K562 (cell line): ENCODE measurements around the gene CHCHD1. TPM values are rescaled to one million over a fixed set of nuclear protein-coding genes. Genes with fewer than 3 reads are reported as not detected.

Experiments used
- ATAC-seq: fragments of 200-7000 bp; cut with Tn5 transposase; 3 replicates; pipeline ENCODE4 v1.9.1; 2020; ENCODE audit warnings: moderate library complexity
- BruUV-seq: library from RNA; stranded (reverse); fragments of 400-500 nt; replicated peaks from 2 replicates; lab custom pipeline; 2021; lab: Mats Ljungman, UMichigan
- CTCF ChIA-PET: fragments of 300-600 bp; formaldehyde crosslinking; extraction: SDS; loops from one replicate; lab custom pipeline; 2021; ENCODE audit warnings: low intra/inter-chr PET ratio; lab: Yijun Ruan, JAX
- POLR2A ChIA-PET: fragments of 300-600, 350-650 bp; sonication (Branson Sonifier 250); formaldehyde crosslinking; extraction: SDS; loops from one replicate; lab custom pipeline; 2021; ENCODE audit warnings: antibody characterized with exemption, inconsistent platforms; lab: Yijun Ruan, JAX
- DNase-seq, 4 experiments: peaks; one replicate each; pipeline versions ENCODE4 v3.0.0 to v3.0.0-alpha.2; 2011 to 2018; ENCODE audit warnings: low spot score in 3 of 4, mixed read lengths in 3 of 4; ENCODE audit errors: extremely low read depth in 1 of 4
- FAIRE-seq: peaks from 2 replicates; lab custom pipeline; 2011; peaks lifted over from hg19 to GRCh38; lab: Jason Lieb, UNC
- H2AFZ ChIP-seq: 2 replicates; pipeline ENCODE4 v1.6.0; 2011; ENCODE audit warnings: low read depth, low read length, control low read depth, inconsistent platforms
- H3K27ac ChIP-seq: fragments of 200-600 bp; 3 replicates; pipeline ENCODE4 v1.8.0; 2011; ENCODE audit warnings: low read depth, mild to moderate bottlenecking, control low read depth, inconsistent platforms, low read length, moderate library complexity, mixed read lengths; ENCODE audit errors: extremely low read depth
- H3K27me3 ChIP-seq, 2 experiments: fragments of 300-600 bp in 1 of 2; 2 replicates in 1 of 2; 3 replicates in 1 of 2; pipeline versions ENCODE4 v1.6.0 to v1.8.0; 2011; ENCODE audit warnings: inconsistent platforms in 2 of 2, low read length in 2 of 2, mild to moderate bottlenecking in 1 of 2, mixed read lengths in 1 of 2, moderate library complexity in 1 of 2; ENCODE audit not compliant: control insufficient read depth in 2 of 2, insufficient read depth in 2 of 2
- H3K36me3 ChIP-seq: fragments of 300-600 bp; 3 replicates; pipeline ENCODE4 v1.8.0; 2011; ENCODE audit warnings: mild to moderate bottlenecking, low read length, inconsistent platforms; ENCODE audit not compliant: control insufficient read depth, insufficient read depth
- H3K4me1 ChIP-seq, 2 experiments: fragments of 200-600 bp in 1 of 2; replicated peaks in 1 of 2; 2 replicates in 1 of 2; 3 replicates in 1 of 2; pipeline versions ENCODE4 v1.5.1 to v1.8.0; 2011; ENCODE audit warnings: inconsistent platforms in 2 of 2, low read length in 2 of 2, mild to moderate bottlenecking in 1 of 2, mixed read lengths in 1 of 2, moderate library complexity in 1 of 2; ENCODE audit not compliant: control insufficient read depth in 2 of 2, insufficient read depth in 2 of 2
- H3K4me2 ChIP-seq: 2 replicates; pipeline ENCODE4 v1.6.1; 2011; ENCODE audit warnings: low read length, control low read depth, inconsistent platforms, mixed read lengths; ENCODE audit not compliant: insufficient read depth
- H3K4me3 ChIP-seq: fragments of 200-600 bp; sonication (generic), shearing (Covaris generic); 2 replicates; pipeline ENCODE4 v1.5.1; 2016; ENCODE audit warnings: control low read depth, inconsistent platforms
- H3K79me2 ChIP-seq: fragments of 200-600 bp; 3 replicates; pipeline ENCODE4 v1.8.0; 2011; ENCODE audit warnings: low read length, inconsistent platforms; ENCODE audit not compliant: control insufficient read depth, insufficient read depth
- H3K9ac ChIP-seq, 2 experiments: 2 replicates each; pipeline versions ENCODE4 v1.6.0 to v1.6.1; 2011; ENCODE audit warnings: low read depth in 2 of 2, low read length in 2 of 2, control low read depth in 1 of 2, inconsistent platforms in 1 of 2, mild to moderate bottlenecking in 1 of 2, mixed read lengths in 1 of 2; ENCODE audit not compliant: insufficient read depth in 1 of 2
- H3K9me1 ChIP-seq: one replicate; pipeline ENCODE4 v1.6.0; 2011; ENCODE audit warnings: inconsistent platforms, mild to moderate bottlenecking, low read length, moderate library complexity; ENCODE audit not compliant: control insufficient read depth, insufficient read depth
- H3K9me3 ChIP-seq: replicated peaks from 2 replicates; pipeline ENCODE4 v1.5.1; 2011; ENCODE audit warnings: low read depth, low read length, inconsistent platforms; ENCODE audit not compliant: control insufficient read depth, insufficient read depth
- H4K20me1 ChIP-seq: replicated peaks from 2 replicates; pipeline ENCODE4 v1.6.1; 2011; ENCODE audit warnings: low read length, inconsistent platforms, mixed read lengths; ENCODE audit not compliant: control insufficient read depth, insufficient read depth
- FOXJ3 ChIP-seq: sonication (generic); formaldehyde crosslinking; IDR thresholded peaks from 2 replicates; pipeline ENCODE4 v1.4.0; 2020; ENCODE audit warnings: mild to moderate bottlenecking, missing genetic modification reagents
- GTF2A2 ChIP-seq: IDR thresholded peaks from 2 replicates; pipeline ENCODE4 v1.6.1; 2016; ENCODE audit warnings: mild to moderate bottlenecking, missing genetic modification characterization, missing compliant biosample characterization
- HLTF ChIP-seq: fragments of 450-650 bp; IDR thresholded peaks from 2 replicates; pipeline ENCODE4 v1.6.1; 2016
- HMG20B ChIP-seq: fragments of 250-450 bp; sonication (Bioruptor Pico); IDR thresholded peaks from 2 replicates; pipeline ENCODE4 v1.5.0; 2021; ENCODE audit warnings: mild to moderate bottlenecking
- IRF2 ChIP-seq: sonication (generic); formaldehyde crosslinking; IDR thresholded peaks from 2 replicates; pipeline ENCODE4 v1.8.1; 2022; ENCODE audit warnings: mild to moderate bottlenecking, missing genetic modification reagents
- KAT7 ChIP-seq: sonication (generic); formaldehyde crosslinking; IDR thresholded peaks from 2 replicates; pipeline ENCODE4 v1.8.0; 2022; ENCODE audit warnings: missing genetic modification reagents, mild to moderate bottlenecking, borderline replicate concordance
- MAFG ChIP-seq: fragments of 450-650 bp; conservative IDR thresholded peaks from 2 replicates; pipeline ENCODE4 v1.6.1; 2016; ENCODE audit warnings: missing genetic modification characterization, missing compliant biosample characterization
- MEF2A ChIP-seq: IDR thresholded peaks from 2 replicates; pipeline ENCODE4 v1.6.1; 2011; ENCODE audit warnings: low read depth, mild to moderate bottlenecking, low read length, moderate library complexity; ENCODE audit not compliant: control insufficient read depth
- NEUROD1 ChIP-seq: fragments of 150-350 bp; IDR thresholded peaks from 2 replicates; pipeline ENCODE4 v1.6.1; 2014; ENCODE audit warnings: borderline replicate concordance, low read length, low read depth; ENCODE audit not compliant: partially characterized antibody
- NFE2L1 ChIP-seq: fragments of 450-650 bp; IDR thresholded peaks from 2 replicates; pipeline ENCODE4 v1.6.1; 2016; ENCODE audit warnings: missing genetic modification characterization, low read depth, mild to moderate bottlenecking, missing compliant biosample characterization, moderate library complexity, borderline replicate concordance
- NFIC ChIP-seq: fragments of 450-650 bp; IDR thresholded peaks from 2 replicates; pipeline ENCODE4 v1.6.1; 2017; ENCODE audit warnings: mild to moderate bottlenecking, inconsistent platforms
- NR2C2 ChIP-seq, 2 experiments: fragments of 200-800 bp in 1 of 2; sonication (Bioruptor generic) in 1 of 2; sonication (generic) in 1 of 2; formaldehyde crosslinking in 1 of 2; IDR thresholded peaks; 2 replicates each; pipeline versions ENCODE4 v1.6.1 to v1.8.0; 2016 to 2022; ENCODE audit warnings: mild to moderate bottlenecking in 1 of 2, missing compliant biosample characterization in 1 of 2, missing genetic modification characterization in 1 of 2, missing genetic modification reagents in 1 of 2
- PHB ChIP-seq: fragments of 250-450 bp; sonication (Bioruptor Pico); IDR thresholded peaks from 2 replicates; pipeline ENCODE4 v1.5.0; 2021
- PPARD ChIP-seq: fragments of 250-450 bp; sonication (Bioruptor Pico); IDR thresholded peaks from 2 replicates; pipeline ENCODE4 v1.8.0; 2022; ENCODE audit warnings: inconsistent platforms, mild to moderate bottlenecking, moderate library complexity
- SAFB ChIP-seq: fragments of 200-400 bp; formaldehyde crosslinking; IDR thresholded peaks from 2 replicates; pipeline ENCODE4 v1.6.1; 2017; ENCODE audit warnings: low read depth, low read length, borderline replicate concordance
- TGIF2 ChIP-seq: sonication (generic); formaldehyde crosslinking; IDR thresholded peaks from 2 replicates; pipeline ENCODE4 v1.8.1; 2022; ENCODE audit warnings: mild to moderate bottlenecking, missing genetic modification reagents, moderate library complexity
- ZNF282 ChIP-seq: sonication (generic); formaldehyde crosslinking; IDR thresholded peaks from 2 replicates; pipeline ENCODE4 v1.8.1; 2023; ENCODE audit warnings: missing genetic modification reagents
- ZNF609 ChIP-seq: sonication (generic); formaldehyde crosslinking; IDR thresholded peaks from 2 replicates; pipeline ENCODE4 v1.8.1; 2023; ENCODE audit warnings: missing genetic modification reagents, mild to moderate bottlenecking, borderline replicate concordance
- WGBS: fragments of 100-300 bp; shearing (Covaris generic); methylation state at CpG from one replicate; pipeline ENCODE4 v1.1.6; 2016; ENCODE audit warnings: low coverage, mixed read lengths; ENCODE audit not compliant: insufficient coverage; ENCODE audit errors: missing lambda C conversion rate; 5-methylcytosine and 5-hydroxymethylcytosine counted together
- in situ Hi-C: fragments of 300-500 bp; cut with MboI; formaldehyde crosslinking; loops from 4 replicates; pipeline ENCODE4 v1.15.0; 2018; ENCODE audit warnings: inconsistent platforms, mixed read lengths
- intact Hi-C: fragments of 100-400 bp; cut with micrococcal nuclease; formaldehyde crosslinking; loops from 2 replicates; pipeline ENCODE4 v1.14.2; 2022
- polyA plus RNA-seq, 8 experiments: library from polyadenylated mRNA; depleted of rRNA in 4 of 8; stranded (reverse) in 5 of 8; unstranded in 3 of 8; fragments of >200 nt; fragmentation: Nextera tagmentation in 2 of 8; fragmentation: Illumina TruSeq in 1 of 8; extraction: Ambion mirVana in 2 of 8; extraction: Trizol in 1 of 8; gene quantifications; 2 replicates each; pipeline versions ENCODE4 v1.2.1 to v1.2.3, GENCODE V29; 2011 to 2014; ENCODE audit warnings: inconsistent platforms in 1 of 8, missing spikeins in 1 of 8
- total RNA-seq, 7 experiments: library from RNA; depleted of rRNA in 6 of 7; stranded (reverse); fragments of >200 nt in 6 of 7; fragmentation: Illumina TruSeq in 2 of 7; extraction: Trizol in 2 of 7; gene quantifications; 2 replicates each; pipeline versions ENCODE4 v1.2.1 to v1.2.3, GENCODE V29; 2011 to 2021; ENCODE audit warnings: low replicate concordance in 1 of 7

Gene CHCHD1
- total and polyA plus RNA-seq, 9 of the 15 experiments (the other 6 are each of a cell fraction or from before 2014, with no cell fraction given): 52.9 to 126 (median 83.4) TPM

- H2AFZ ChIP-seq: peak overlapping the region; percentile 94
- no peaks in the 10 kb centered on the region for H3K27me3 ChIP-seq
- 0% methylated on average over 53 of the region's 63 CpGs for WGBS
- ATAC-seq (peak; percentile 57), DNase-seq (peak; percentile 65 to 87 (median 70)), FAIRE-seq (peak; percentile 26)
- no peaks in the 10 kb centered on the region for H3K9me1 ChIP-seq
- H3K9me3 ChIP-seq: no peaks in the 10 kb centered on the region
- CTCF ChIA-PET: no interaction called here
- POLR2A ChIA-PET: interaction anchor here (0.7 to 3.0 kb wide), 5 partner anchors 8 to 69 kb away, joined by 3 to 50 read pairs (median 3); no protein-coding TSS in a partner anchor
- H3K4me1 ChIP-seq: peaks cover 30 to 48% of the 10 kb centered on the region in 2 experiments
- peak overlapping the region; percentile 80 for H3K4me2 ChIP-seq
- peaks cover 13% of the 10 kb centered on the region for H3K79me2 ChIP-seq
- no TSS peak for BruUV-seq
- in situ Hi-C loops (no loop called here), intact Hi-C loops (loop anchor here (2.0 kb wide), 2 partner anchors 24 to 68 kb away; no protein-coding TSS in a partner anchor)
- H3K4me3 ChIP-seq: peak overlapping the region; percentile 85
- peaks cover 57% of the 10 kb centered on the region for H3K36me3 ChIP-seq
- H4K20me1 ChIP-seq: 0 out of 2 replicates have a peak, but pooled peaks cover 5% of the 10 kb centered on the region
- H3K27ac ChIP-seq: peak overlapping the region; percentile 85
- H3K9ac ChIP-seq: peak overlapping the region; percentile 82 to 99
- no peak for TF ChIP-seq PPARD (CRISPR knock-in tag)
- TF ChIP-seq SAFB: no peak
- no peak for TF ChIP-seq HMG20B
- TF ChIP-seq IRF2 (CRISPR knock-in tag): no peak
- TF ChIP-seq MEF2A: no peak
- no peak for TF ChIP-seq TGIF2
- no peak for TF ChIP-seq FOXJ3 (CRISPR knock-in tag)
- no peak for TF ChIP-seq NR2C2 (CRISPR knock-in tag; IDR thresholded peaks at IDR 0.05)
- no peak; the same call in none of the 2 replicates for TF ChIP-seq NR2C2 (tag; IDR thresholded peaks at IDR 0.05)
- 0 out of 2 replicates have a peak, but pooled peaks have one; percentile 41 for TF ChIP-seq KAT7 (CRISPR knock-in tag)
- no peak for TF ChIP-seq NEUROD1
- no peak for TF ChIP-seq MAFG (tag)
- no peak for TF ChIP-seq NFE2L1 (tag)
- TF ChIP-seq ZNF609 (CRISPR knock-in tag): no peak
- TF ChIP-seq GTF2A2 (tag): no peak
- TF ChIP-seq NFIC: no peak
- TF ChIP-seq ZNF282 (CRISPR knock-in tag): no peak
- no peak for TF ChIP-seq HLTF
- no peak; the same call in 1 of the 2 replicates for TF ChIP-seq PHB
Measured at GRCh38 chr10:73810735-73811465, 29.1 kb downstream of the CHCHD1 start.
